ENCODE measurements around the gene ARFGEF3. TPM values are rescaled to one million over a fixed set of nuclear protein-coding genes. Genes with fewer than 3 reads are reported as not detected.

ARFGEF3 gene
- total and polyA plus RNA-seq, 4 donors: 9.8 to 45.6 (median 19.9) TPM

DNA sequence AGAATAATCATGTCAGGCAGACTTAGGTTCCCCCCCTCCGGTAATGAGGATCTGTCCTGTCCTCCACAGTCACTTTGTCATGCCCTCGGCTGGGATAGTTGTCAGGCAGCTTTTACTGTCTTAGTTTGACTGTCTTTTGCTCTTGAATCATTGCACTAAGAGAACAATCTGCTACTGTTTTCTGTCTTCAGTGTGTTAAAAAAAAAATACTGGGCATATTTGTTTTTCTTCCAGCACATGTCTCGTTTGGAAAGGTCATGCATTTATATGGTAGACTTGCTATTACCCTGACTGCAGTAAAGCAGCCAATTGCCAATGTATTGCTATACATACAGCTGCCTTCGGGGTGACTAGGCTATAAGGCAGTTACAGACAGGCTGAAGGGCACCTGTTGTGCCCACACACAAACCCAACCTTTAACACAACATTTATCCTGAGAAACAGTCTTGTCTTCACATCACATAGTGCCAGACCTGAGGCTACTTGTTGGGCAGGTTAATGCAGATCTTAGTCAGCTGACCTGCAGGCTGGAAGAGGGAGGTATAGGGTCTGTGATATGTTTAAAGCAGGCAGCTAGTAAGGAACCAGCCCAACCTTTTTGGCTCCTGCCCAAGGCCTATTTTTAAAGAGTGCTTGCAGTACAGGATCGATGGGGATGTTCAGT is 26.7 kb downstream of the ARFGEF3 start:
- H3K27ac ChIP-seq (ENCODE audit: low read depth, low read length): peak overlapping the region; percentile 43
- no peaks in the 10 kb centered on the region for H3K27me3 ChIP-seq (ENCODE audit: control insufficient read depth, insufficient read depth, low read length)
- H3K36me3 ChIP-seq (ENCODE audit: control insufficient read depth, insufficient read depth, low read length): no peaks in the 10 kb centered on the region
- no peak overlapping the region for H3K4me3 ChIP-seq (ENCODE audit: low read depth, low read length)
- DNase-seq (ENCODE audit: low read depth in 4 of 6, low spot score in 6 of 6): peak in 2 of 6 donors; percentile 74 to 82
- WGBS (ENCODE audit: insufficient coverage): 12% methylated on average over 4 of the region's 5 CpGs
- H3K4me1 ChIP-seq (ENCODE audit: control insufficient read depth, insufficient read depth, low read length): peaks cover 18% of the 10 kb centered on the region
- H3K9me3 ChIP-seq (ENCODE audit: control insufficient read depth, insufficient read depth, low read length): no peaks in the 10 kb centered on the region

GRCh38 chr6:138194287-138194686 is 32.5 kb downstream of the ARFGEF3 start:
- Histone ChIP-seq H3K9me3 (ENCODE audit: control insufficient read depth, insufficient read depth, low read length) (no peaks in the 10 kb centered on the region), H3K4me1 (ENCODE audit: control insufficient read depth, insufficient read depth, low read length) (no peaks in the 10 kb centered on the region), H3K36me3 (ENCODE audit: control insufficient read depth, insufficient read depth, low read length) (no peaks in the 10 kb centered on the region), H3K27ac (ENCODE audit: low read depth, low read length) (no peak overlapping the region), H3K27me3 (ENCODE audit: control insufficient read depth, insufficient read depth, low read length) (no peaks in the 10 kb centered on the region), H3K4me3 (ENCODE audit: low read depth, low read length) (no peak overlapping the region)
- peak in 2 of 6 donors; percentile 46 to 83 for DNase-seq (ENCODE audit: low read depth in 4 of 6, low spot score in 6 of 6)
- 75% methylated on average over 1 of the region's 4 CpGs for WGBS (ENCODE audit: insufficient coverage)

DNA sequence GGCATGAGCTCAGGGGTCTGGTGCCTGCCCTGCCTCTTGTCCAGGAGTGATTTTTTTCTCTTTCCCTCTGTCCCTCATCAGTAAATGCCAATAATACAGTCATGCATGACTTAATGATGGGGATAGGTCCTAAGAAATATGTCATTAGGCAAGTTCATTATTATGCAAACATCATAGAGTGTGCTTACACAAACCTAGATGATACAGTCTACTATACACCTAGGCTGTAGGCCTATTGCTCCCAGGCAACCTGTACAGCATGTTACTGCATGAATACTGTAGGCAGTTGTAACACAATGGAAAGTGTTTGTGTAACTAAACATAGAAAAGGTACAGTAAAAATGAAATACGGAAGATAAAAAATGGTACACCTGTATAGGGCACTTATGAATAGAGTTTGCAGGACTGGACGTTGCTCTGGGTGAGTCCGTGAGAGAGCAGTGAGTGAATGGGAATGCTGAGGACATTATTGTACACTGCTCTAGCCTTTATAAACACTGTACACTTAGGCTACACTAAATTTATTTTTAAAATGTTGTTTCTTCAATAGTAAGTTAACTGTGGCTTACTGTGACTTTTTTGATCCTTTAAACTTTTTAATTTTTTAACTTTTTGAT is 34.5 kb downstream of the ARFGEF3 start:
- Histone ChIP-seq H3K27me3 (ENCODE audit: control insufficient read depth, insufficient read depth, low read length) (no peaks in the 10 kb centered on the region), H3K27ac (ENCODE audit: low read depth, low read length) (no peak overlapping the region), H3K36me3 (ENCODE audit: control insufficient read depth, insufficient read depth, low read length) (no peaks in the 10 kb centered on the region), H3K4me1 (ENCODE audit: control insufficient read depth, insufficient read depth, low read length) (no peaks in the 10 kb centered on the region), H3K9me3 (ENCODE audit: control insufficient read depth, insufficient read depth, low read length) (no peaks in the 10 kb centered on the region), H3K4me3 (ENCODE audit: low read depth, low read length) (no peak overlapping the region)
- 100% methylated on average over 1 of the region's 3 CpGs for WGBS (ENCODE audit: insufficient coverage)
- DNase-seq (ENCODE audit: low read depth in 4 of 6, low spot score in 6 of 6): no peak

GRCh38 chr6:138197570-138197969 is 35.8 kb downstream of the ARFGEF3 start:
- Histone ChIP-seq H3K27me3 (ENCODE audit: control insufficient read depth, insufficient read depth, low read length) (no peaks in the 10 kb centered on the region), H3K4me3 (ENCODE audit: low read depth, low read length) (no peak overlapping the region), H3K27ac (ENCODE audit: low read depth, low read length) (no peak overlapping the region), H3K36me3 (ENCODE audit: control insufficient read depth, insufficient read depth, low read length) (no peaks in the 10 kb centered on the region), H3K4me1 (ENCODE audit: control insufficient read depth, insufficient read depth, low read length) (no peaks in the 10 kb centered on the region), H3K9me3 (ENCODE audit: control insufficient read depth, insufficient read depth, low read length) (no peaks in the 10 kb centered on the region)
- WGBS (ENCODE audit: insufficient coverage): no CpG with 5 or more reads among the region's 7 CpGs
- DNase-seq (ENCODE audit: low read depth in 4 of 6, low spot score in 6 of 6): no peak

- Histone ChIP-seq H3K4me1 (ENCODE audit: control insufficient read depth, insufficient read depth, low read length) (no peaks in the 10 kb centered on the region), H3K4me3 (ENCODE audit: low read depth, low read length) (no peak overlapping the region), H3K36me3 (ENCODE audit: control insufficient read depth, insufficient read depth, low read length) (no peaks in the 10 kb centered on the region), H3K27ac (ENCODE audit: low read depth, low read length) (no peak overlapping the region), H3K9me3 (ENCODE audit: control insufficient read depth, insufficient read depth, low read length) (no peaks in the 10 kb centered on the region), H3K27me3 (ENCODE audit: control insufficient read depth, insufficient read depth, low read length) (no peaks in the 10 kb centered on the region)
- 63% methylated on average over 5 of the region's 6 CpGs for WGBS (ENCODE audit: insufficient coverage)
- DNase-seq (ENCODE audit: low read depth in 4 of 6, low spot score in 6 of 6): no peak
Observed at GRCh38 chr6:138198430-138199091, 36.8 kb downstream of the ARFGEF3 start.

GRCh38 chr6:138201836-138202235 is 40.1 kb downstream of the ARFGEF3 start:
- no peaks in the 10 kb centered on the region for H3K4me1 ChIP-seq (ENCODE audit: control insufficient read depth, insufficient read depth, low read length)
- WGBS (ENCODE audit: insufficient coverage): 73% methylated on average over 3 of the region's 4 CpGs
- H3K27me3 ChIP-seq (ENCODE audit: control insufficient read depth, insufficient read depth, low read length): no peaks in the 10 kb centered on the region
- H3K27ac ChIP-seq (ENCODE audit: low read depth, low read length): no peak overlapping the region
- no peak overlapping the region for H3K4me3 ChIP-seq (ENCODE audit: low read depth, low read length)
- DNase-seq (ENCODE audit: low read depth in 4 of 6, low spot score in 6 of 6): no peak
- no peaks in the 10 kb centered on the region for H3K9me3 ChIP-seq (ENCODE audit: control insufficient read depth, insufficient read depth, low read length)
- no peaks in the 10 kb centered on the region for H3K36me3 ChIP-seq (ENCODE audit: control insufficient read depth, insufficient read depth, low read length)

GRCh38 chr6:138203315-138203714 is 41.6 kb downstream of the ARFGEF3 start:
- Histone ChIP-seq H3K27me3 (ENCODE audit: control insufficient read depth, insufficient read depth, low read length) (no peaks in the 10 kb centered on the region), H3K4me3 (ENCODE audit: low read depth, low read length) (no peak overlapping the region), H3K9me3 (ENCODE audit: control insufficient read depth, insufficient read depth, low read length) (no peaks in the 10 kb centered on the region), H3K36me3 (ENCODE audit: control insufficient read depth, insufficient read depth, low read length) (no peaks in the 10 kb centered on the region), H3K4me1 (ENCODE audit: control insufficient read depth, insufficient read depth, low read length) (no peaks in the 10 kb centered on the region), H3K27ac (ENCODE audit: low read depth, low read length) (no peak overlapping the region)
- 92% methylated on average over 1 of the region's 2 CpGs for WGBS (ENCODE audit: insufficient coverage)
- no peak for DNase-seq (ENCODE audit: low read depth in 4 of 6, low spot score in 6 of 6)

DNA sequence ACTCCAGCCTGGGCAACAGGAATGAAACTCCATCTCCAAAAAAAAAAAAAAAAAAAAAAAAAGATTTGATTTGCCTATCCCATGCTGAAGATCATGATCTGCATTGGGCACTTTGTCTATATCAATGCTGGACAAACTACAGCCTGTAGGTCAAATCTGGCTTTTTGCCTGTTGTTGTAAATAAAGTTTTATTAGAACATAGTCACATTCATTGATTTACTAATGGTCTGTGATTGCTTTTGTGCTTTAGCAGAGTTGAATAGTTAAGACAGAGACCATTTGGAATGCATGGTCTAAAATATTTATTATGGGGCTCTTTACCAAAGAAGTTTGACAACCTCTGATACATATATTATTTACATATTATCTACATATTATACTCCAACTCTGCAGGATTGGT is 42.6 kb downstream of the ARFGEF3 start:
- DNase-seq (ENCODE audit: low read depth in 4 of 6, low spot score in 6 of 6): no peak
- H3K36me3 ChIP-seq (ENCODE audit: control insufficient read depth, insufficient read depth, low read length): no peaks in the 10 kb centered on the region
- no peaks in the 10 kb centered on the region for H3K27me3 ChIP-seq (ENCODE audit: control insufficient read depth, insufficient read depth, low read length)
- no peak overlapping the region for H3K4me3 ChIP-seq (ENCODE audit: low read depth, low read length)
- H3K9me3 ChIP-seq (ENCODE audit: control insufficient read depth, insufficient read depth, low read length): no peaks in the 10 kb centered on the region
- H3K27ac ChIP-seq (ENCODE audit: low read depth, low read length): no peak overlapping the region
- peaks cover under 1% of the 10 kb centered on the region for H3K4me1 ChIP-seq (ENCODE audit: control insufficient read depth, insufficient read depth, low read length)

DNA sequence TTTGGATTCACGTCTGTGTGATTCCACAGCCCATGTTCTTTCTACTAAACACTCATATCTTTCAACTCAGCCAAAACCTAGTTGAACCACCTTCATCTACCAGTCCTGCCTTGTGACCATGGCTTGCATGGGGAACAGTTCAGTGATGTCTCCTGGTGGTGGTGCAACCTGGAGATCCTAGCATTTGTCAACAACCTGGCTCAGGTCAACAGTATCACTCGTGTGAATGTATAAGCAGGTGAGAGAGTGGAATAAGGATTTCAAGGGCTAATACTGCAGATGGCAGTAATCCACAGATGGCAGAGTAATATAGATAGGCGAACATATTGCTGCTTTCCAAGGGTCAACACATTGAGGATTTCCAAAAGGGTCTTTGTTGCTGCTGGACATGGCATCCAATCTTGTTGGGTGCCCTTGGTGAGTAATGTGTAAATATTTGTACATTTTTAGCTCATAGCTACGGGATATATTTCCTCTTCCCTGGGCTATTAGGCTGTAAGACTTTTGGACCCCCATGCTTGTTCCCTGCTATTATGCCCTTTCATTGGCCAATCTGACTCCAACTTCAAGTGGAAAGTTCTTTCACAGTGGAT is 43.1 kb downstream of the ARFGEF3 start:
- H3K4me3 ChIP-seq (ENCODE audit: low read depth, low read length): no peak overlapping the region

More for the DNA sequence above, 43.1 kb downstream of the ARFGEF3 start:
- Histone ChIP-seq H3K27ac (ENCODE audit: low read depth, low read length) (no peak overlapping the region), H3K9me3 (ENCODE audit: control insufficient read depth, insufficient read depth, low read length) (no peaks in the 10 kb centered on the region), H3K27me3 (ENCODE audit: control insufficient read depth, insufficient read depth, low read length) (no peaks in the 10 kb centered on the region), H3K36me3 (ENCODE audit: control insufficient read depth, insufficient read depth, low read length) (no peaks in the 10 kb centered on the region), H3K4me1 (ENCODE audit: control insufficient read depth, insufficient read depth, low read length) (peaks cover 4% of the 10 kb centered on the region)
- 96% methylated on average over 2 of the region's 4 CpGs for WGBS (ENCODE audit: insufficient coverage)
- DNase-seq (ENCODE audit: low read depth in 4 of 6, low spot score in 6 of 6): no peak

Measured in spinal cord (tissue), 10 donors.